HT-29 (cell line): ENCODE data around the gene SULT1C4. TPM values are rescaled to one million over a fixed set of nuclear protein-coding genes. Genes with fewer than 3 reads are reported as not detected.
"Not testable (repeated sequence)": the region's sequence is repeated elsewhere in the genome, so short reads cannot be mapped to it uniquely, and the experiment has no call there.

Experiments
- DNase-seq: peaks from one replicate; pipeline ENCODE4 v3.0.0-alpha.2; 2015; ENCODE audit warnings: low spot score
- total RNA-seq: library from RNA; depleted of rRNA; stranded (reverse); fragments of >200 nt; shearing (Covaris generic); gene quantifications from 2 replicates; pipeline ENCODE4 v1.2.3, GENCODE V29; 2014; rRNA removed

SULT1C4 gene
- not detected in 2 replicates for total RNA-seq

DNA sequence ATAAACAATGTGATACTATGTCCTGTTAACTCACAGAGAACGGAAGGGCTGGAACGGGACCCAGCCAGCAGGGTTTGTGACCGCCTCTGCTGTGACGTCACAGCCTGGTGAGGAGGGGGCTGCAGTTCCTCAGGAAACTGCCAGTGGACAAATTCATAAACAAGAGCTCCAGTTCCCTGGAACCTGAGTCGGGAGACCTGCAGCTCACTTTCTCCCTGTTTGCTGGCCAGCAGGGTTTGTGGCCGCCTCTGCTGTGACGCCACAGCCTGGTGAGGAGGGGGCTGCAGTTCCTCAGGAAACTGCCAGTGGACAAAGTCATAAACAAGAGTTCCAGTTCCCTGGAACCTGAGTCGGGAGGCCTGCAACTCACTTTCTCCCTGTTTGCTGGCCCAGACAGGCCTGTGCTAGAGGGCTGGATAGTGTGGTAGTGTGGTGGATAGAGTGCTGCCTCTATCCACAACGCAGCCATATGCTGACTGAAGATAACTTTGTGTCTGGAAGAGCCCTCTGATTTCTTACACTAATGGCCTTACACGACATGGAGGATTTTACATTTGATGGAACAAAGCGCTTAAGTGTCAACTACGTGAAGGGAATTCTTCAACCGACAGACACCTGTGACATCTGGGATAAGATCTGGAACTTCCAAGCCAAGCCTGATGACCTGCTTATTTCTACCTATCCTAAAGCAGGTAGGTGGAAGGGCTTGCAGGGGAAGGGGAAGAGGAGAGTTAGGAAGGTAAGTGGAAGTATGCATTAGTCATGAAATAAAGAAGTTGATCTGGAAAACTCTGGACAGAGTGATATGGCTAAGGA is at the start of gene SULT1C4:
Gene SULT1C4, plus strand, starts transcription at position 140 of the 816 bp plus-strand sequence. Its CDS starts 384 bp downstream, at position 524.
- DNase-seq, result no peak

DNA sequence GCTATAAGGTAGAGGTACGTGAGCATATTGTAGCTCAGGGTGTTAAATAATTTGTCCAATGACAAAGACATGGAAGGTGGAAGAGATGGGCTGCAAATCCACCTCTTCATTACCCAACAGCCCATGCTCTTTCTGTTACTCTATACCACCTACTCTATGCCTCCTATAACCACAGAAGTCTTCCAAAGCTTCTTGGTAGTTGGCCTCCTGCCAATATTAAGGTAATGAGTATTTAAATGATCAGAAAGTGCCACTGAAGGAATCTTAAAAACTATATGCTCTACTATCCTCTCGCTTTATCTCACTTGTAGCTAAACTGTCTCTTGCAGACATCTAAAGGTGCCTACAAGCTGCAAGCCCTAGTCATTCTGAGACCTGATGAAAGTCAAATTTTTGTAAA is 48.0 kb upstream of the SULT1C4 start:
- DNase-seq, result peak; percentile 12

DNA sequence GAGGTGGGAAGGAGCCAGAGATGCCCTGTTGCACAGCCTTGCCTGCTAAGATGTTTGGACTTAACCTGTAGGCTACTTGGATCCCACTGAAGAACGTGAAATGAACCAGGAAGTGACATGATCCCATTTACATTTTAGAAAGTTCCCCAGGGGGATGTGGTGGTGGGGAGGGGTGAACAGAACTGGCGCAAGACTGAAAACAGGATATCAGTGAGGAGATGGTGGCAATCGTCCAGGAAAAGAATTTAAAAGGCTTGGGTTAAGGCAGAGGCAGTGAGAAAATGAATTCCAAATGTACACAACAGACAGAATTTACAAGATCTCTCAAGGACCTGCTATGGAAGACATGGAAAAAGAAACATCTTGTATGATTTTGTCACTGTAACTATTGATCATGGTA is 46.8 kb upstream of the SULT1C4 start:
- no peak for DNase-seq

DNA sequence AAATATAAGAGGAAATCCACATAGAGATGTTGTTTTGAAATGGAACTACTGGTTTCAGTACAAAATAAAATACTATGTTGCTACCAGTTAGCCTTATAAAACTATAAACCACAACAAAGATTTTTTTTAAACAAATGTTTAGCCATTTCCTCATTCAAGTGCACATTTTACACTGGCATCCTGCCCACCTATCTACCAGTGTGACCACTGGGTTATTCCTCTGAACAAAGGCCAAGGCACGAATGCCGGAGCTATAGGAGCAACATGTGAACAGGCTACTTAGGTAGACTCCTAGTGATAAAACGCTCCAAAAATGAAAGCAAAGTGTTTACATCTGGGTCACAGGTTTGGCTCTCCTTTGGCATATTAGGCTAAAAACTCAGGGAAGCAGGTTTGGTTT is 31.8 kb upstream of the SULT1C4 start:
- peak; percentile 28 for DNase-seq

DNA sequence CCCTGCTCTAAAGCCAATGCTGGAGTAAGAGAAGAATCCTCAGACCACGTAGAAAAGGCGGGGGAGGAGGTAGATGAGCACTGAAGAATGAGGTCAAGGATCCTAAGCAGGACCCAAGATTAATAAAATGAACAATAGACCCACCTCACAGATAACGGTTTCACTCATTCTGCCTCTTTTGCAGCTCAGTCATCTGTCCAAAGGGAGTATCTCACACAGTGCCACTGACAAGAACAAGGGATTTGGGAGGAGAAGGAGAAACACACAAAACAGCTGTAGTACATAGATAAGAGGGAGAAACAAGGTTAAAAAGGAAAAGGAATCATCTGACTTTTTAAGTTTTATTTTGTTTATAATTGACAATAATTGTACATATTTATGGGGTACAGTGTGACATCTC is 30.9 kb upstream of the SULT1C4 start:
- DNase-seq, result no peak

DNA sequence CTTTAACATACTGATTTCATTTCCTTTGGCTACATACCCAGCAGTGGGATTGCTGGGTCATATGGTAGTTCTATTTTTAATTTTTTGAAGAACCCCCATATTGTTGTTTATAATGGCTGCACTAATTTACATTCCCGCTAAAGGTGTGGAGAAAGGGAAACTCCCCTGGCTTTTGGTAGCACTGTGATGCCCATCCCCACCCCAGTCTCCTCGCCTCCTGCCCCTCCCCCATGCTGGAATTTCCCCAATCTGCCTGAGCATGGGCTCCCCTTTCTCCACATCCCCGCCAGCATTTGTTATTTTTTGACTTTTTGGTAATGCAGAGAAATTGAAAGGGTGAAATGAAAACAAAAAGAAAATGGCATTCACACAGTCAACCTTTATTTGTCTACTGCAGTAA is 30.0 kb upstream of the SULT1C4 start:
- DNase-seq, result no peak

DNA sequence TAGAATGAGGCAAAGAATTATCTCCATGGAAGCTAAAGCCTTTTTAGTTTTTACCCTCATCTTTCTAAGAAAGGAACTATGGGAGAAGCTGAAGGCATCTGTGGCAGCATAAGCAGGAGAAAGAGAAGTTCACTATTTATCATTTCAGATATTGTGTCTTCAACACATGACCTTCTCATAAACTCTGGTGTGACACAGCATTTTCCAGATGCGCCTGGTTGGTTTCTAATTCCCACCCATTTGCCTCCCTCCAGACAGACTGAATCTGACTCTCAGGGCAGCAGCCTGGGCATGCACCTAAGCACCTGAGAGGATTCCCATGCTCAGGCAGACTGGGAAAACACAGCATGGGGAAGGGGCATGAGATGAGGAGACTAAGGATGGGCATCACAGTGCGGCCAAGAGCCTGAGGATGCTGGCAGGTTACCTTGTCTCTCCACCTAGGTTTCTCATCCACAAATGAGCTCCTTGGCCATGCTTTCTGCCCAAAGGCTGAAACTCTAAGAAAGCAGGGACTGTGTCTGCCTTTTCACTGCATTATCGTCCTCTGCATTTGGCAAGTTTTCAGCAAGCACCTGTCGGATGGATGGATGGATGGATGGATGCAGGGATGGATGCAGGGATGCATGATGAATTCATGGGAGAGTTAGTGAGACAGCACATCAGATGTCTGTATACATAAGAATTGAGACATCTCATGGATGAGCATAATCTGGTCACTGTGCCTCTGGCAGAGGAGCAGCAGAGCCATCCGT is 28.8 kb upstream of the SULT1C4 start:
- no peak for DNase-seq

DNA sequence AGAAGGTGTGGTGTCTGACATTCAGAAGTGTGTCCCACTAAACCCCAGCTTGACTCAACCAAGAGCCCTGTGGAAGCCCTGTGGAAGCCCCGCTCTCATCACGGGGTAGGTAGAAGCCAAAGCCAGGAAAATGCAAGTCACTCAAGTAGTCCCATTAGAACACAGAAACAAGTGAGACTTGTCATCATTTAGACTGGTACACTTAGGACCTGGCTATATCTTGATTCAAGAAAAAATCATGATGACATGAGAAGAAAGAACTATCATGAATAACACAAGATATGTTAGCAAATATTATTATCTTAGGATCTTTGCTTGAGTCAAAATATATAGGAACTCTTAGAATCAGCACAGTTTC is 28.2 kb upstream of the SULT1C4 start:
- no peak for DNase-seq

DNA sequence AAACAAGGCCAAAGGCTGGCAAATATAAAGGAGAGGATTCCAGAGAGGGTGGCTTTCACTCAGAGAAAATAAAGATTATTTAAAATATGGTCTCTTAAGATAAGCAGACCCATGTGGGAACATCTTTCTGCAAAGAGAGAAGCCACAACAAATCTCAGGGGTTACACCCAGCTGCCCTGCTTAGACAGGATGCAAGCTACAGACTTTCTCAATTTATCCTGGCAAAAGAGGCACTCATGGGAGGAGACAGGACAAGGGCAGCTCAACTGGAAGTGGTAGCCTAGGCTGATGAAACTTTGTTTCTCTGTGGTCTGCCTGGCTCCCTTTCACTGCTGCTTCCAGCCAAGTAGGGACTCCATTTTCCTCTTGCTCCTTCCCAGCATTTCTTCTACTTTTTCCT is 25.9 kb upstream of the SULT1C4 start:
- DNase-seq, result no peak

DNA sequence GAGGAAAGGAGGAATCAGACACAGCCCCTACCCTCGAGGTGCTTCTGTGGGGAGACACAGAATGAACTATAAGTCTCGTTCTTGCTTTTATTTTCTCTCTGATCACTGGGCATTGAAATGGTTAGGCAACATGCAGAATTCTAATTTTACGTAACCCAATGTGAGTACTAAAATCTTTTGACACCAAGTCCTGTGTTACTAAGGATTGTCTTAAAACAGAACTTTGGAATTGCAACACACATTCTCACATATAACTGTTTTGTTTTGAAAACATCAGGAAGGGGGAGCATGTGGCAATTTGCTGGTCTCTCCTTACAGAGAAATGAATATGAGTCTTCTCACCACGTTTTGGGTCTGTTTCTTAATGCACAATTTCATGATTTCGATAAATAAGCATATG is 23.6 kb upstream of the SULT1C4 start:
- DNase-seq, result no peak

DNA sequence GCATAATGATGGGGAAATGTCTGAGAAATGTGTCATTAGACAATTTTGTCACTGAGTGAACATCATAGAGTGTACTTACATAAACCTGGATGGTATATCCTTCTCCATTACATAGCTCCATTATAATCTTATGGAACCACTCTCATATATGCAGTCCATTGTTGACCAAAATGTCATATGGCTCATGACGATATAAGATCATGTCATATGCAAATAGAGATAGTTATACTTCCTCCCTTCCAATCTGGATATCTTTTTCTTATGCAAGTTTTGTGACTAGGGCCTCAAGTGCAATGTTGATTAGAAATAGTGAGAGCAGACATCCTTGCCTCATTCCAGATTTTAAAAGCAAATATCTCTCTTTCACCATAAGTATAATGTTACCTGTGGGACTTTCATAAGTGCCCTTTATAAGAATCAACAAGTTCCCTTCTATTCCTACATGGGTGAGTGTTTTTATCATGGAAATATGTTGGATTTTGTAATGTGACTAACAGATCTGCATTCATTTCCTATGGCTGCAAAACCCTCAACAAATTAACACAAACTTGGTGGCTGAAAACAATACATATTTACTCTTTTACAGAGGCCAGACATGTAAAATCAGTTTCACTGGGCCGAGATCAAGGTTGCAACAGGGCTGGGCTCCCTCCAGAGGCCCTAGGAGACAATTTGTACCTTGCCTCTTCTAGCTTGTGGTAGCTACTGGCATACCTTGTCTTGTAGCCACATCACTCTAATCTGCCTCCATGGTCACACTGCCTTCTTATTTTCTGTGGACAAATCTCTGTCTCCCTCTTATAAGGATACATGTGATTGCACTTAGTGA is 21.6 kb upstream of the SULT1C4 start:
- DNase-seq, result no peak

DNA sequence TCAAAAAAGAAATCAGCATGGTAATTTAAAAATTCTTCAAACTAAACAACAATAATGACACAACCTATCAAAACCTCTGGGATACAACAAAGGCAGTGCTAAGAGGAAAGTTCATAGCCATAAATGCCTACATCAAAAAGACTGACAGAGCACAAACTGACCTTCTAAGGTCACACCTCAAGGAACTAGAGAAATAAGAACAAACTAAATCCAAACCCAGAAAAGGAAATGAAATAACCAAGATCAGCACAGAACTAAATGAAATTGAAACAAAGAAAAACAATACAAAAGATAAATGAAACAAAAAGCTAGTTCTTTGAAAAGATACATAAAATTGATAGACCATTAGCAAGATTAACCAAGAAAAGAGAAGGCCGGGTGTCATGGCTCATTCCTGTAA is 18.4 kb upstream of the SULT1C4 start:
- not testable (repeated sequence) for DNase-seq

DNA sequence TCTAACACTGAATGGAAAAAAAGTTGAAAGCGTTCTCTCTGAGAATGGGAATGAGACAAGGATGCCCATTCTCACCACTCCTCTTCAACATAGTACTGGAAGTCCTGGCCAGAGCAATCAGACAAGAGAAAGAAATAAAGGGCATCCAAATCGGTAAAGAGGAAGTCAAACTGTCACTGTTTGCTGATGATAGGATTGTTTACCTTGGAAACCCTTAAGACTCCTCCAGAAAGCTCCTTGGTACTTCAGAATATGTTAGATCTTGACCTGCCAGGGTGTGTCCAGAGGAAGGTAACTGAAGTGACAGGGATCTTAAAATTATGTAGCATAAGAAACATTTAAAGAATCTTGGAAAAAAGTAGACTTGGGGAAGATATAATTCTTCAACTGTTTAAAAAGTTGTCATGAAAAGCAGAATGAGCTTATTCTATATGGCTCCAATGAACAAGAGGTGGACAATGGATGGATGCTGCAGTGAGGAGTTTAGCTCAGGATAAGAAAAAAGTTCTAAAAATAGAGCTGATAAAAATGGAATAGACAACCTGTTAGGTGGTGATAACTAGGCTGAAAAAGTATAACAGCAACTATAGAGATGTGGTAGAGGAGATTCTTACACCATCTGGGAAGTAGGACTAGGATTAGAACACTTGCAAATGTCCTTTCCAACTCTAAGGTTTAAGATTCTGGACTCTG is 16.8 kb upstream of the SULT1C4 start:
- no peak for DNase-seq

DNA sequence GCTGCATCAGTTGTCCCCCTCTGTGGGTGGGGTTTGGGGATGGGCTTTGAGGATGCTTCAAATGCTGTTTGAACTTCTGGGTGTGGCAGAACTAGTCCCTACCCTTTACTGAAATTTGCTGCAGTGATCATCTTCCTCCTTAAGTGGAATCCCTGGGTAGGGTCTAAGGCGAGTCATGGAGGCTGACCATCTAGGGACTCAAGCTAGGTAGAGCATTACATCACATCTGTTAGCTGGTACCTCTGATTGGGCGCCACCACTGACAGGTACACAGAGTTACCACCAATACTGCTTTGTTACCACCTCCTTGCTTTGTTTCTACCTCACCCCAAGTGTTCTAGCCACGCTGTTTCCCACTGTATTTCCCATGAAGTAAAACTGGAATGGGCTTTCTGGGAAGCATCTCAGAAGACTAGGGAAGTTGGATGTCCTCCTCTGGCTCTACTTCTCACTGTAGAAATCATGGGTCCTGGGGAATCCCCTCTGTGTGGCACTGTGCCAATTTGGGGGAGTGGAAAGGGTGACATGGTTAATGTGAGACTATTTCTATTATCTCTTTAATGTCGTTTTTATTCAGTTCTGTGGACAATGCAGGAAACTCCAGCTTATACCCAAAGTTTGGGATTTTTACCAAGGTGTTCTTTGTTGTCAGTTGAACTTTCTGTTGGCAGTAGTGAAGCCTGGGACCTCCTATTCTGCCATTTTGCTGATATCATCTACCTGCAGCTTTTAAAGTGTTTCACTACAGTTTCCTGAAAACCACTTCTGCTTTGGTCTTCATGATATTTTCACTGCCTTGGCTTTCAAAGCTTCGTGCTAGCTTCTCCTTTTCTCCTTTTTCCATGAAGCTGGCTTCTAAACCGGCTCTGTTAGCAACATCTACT is 14.5 kb upstream of the SULT1C4 start:
- DNase-seq, result no peak

DNA sequence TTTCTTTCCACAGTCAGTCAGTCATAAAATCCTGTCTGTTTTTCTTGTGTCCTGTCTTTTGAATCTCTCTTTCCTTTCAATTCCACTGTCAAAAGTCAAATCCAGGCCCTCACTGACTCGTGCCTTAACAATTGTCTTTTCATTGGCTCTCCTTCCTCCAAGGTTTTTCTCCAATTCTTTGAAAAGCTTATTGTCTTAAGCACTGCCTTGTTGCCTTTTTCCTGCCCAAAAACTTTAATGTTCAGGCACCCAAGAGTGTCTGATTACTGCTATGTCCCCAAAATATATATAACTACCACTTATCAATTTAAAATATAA is 13.9 kb upstream of the SULT1C4 start:
- no peak for DNase-seq

DNA sequence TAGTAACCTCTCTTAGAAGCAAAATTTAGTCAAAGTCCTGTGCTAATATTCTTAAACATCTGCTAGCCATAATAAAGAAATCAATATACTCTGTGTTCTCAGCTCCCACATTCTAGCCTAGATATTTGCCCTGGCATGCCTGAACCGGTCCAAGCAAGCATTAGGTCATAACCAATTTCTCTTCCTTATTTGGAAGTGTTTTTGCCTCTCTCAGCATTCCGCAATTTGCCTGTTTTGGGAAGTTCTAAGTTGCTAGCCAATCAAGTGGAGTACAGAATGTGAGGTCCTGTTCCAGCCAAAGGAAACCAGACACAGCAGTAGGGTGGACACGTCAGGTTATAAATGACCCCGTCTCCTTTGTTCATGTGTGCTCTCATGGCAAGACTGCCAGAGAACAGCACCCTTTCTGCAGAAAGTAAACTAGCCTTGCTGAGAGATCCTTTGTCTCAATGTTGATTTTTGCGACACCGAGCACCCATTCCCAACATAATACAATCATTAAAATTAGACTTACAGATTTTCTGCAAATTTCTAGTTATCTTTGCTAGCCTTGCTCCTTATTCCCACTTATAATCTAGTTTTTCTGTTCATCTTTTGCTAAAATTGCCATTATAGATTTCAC is 13.0 kb upstream of the SULT1C4 start:
- DNase-seq, result no peak

DNA sequence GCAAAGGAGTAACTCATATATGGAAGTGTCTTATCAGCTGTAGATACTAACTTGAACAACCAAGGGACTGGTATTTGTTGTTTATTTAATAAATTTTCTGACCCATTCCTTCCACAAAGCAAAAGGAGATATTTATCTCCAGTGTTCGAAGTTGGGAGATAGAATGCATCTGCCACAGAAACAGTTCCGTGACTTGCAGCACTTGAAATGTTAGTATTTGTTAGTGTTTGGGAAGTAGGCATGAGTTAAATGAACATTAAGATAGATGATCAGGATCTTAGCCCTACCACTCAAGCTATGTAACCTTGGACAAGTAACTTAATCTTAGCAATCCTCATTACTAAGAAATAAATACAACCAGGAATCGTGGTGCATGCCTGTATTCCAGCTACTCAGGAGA is 12.1 kb upstream of the SULT1C4 start:
- no peak for DNase-seq

DNA sequence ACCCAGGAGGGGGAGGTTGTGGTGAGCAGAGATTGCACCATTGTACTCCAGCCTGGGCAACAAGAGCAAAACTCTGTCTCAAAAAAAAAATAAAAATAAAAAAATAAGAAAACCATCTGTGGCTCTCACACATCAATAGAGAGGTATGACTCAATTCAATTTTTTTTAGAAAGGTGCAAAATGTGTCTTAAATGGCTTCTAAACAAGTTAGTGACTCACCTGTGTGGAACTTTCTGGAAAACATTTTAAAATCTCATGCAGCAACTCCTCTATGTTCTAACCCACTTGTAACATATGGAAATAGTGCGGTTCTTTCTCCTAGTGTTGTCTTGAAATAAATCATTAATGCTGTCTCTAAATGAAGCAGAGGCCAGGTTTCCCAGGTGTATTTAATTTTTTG is 10.7 kb upstream of the SULT1C4 start:
- no peak for DNase-seq

DNA sequence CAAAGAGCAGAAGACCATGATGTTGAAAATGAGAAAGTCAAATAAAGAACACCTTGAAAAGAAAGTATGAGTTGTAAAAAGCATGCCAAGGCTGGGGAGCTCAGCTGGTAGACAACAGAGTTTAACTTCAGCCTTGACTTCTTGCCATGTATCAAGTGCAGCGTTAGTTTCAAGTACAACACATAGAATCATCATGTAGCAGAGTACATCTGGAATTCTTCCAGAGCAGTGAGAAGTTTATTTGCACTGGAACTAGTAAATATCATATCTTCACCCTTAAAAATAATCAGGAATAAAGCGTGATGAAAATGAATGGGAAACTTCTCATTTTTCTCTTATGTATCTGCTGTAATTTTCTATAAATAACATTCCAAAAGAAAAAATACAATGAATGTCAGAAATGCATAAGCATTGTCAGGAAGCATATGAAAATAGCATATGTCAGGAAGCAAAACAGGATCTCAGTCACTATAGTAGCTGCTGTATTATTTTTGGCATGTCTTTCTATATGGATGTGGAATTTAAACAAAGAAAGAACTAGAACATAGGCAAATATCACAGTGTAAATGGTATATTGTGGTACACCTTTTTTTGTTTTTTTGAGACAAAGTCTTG is 10.1 kb upstream of the SULT1C4 start:
- no peak for DNase-seq

DNA sequence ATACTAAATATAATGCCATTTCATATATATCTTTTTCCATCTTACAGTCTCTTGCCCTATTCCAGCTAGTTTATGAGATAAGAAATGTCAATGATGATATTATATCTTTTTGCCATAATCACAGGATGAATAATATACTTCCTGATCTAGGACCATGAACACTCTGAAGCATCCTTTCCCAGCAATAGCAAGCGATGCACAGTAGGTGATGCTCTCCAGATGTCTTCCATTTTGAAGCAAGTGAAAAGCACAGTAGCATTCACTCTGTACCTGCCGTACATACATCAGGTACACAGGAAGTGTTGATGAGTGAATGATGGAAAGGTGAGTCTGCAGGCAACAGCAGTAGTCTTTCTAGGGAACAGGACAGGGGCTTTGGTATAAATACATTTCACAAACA is 8.6 kb upstream of the SULT1C4 start:
- no peak for DNase-seq
